Measurements from ENCODE around the gene CFAP65. TPM values are rescaled to one million over a fixed set of nuclear protein-coding genes. Genes with fewer than 3 reads are reported as not detected.

Gene CFAP65
- total and polyA plus RNA-seq, 12 donors, result not detected

- no peak for TF ChIP-seq CTCF (IDR thresholded peaks at IDR 0.05)
- 6% methylated on average over 42 of the region's 42 CpGs for WGBS, 2 donors
- no peaks in the 10 kb centered on the region for H3K9me3 ChIP-seq
- peaks cover 39 to 99% (median 94%) of the 10 kb centered on the region in 7 donors for H3K27me3 ChIP-seq
- H3K27ac ChIP-seq, result no peak overlapping the region
- H3K36me3 ChIP-seq, result no peaks in the 10 kb centered on the region
- DNase-seq (peak; percentile 33 to 62), ATAC-seq (peak; percentile 41 to 88 (median 62))
- peaks cover 27 to 40% (median 37%) of the 10 kb centered on the region in 9 donors for H3K4me1 ChIP-seq
- peak overlapping the region in 5 of 10 donors; percentile 6 to 33 (median 10) for H3K4me3 ChIP-seq
- intact Hi-C loops (cut with DNase I), result loop anchor here (1.0 to 10.0 kb wide), 12 partner anchors 56 to 246 kb away; partner anchors contain the start of gene PTPRN (in 1 of the 10)
Measured at GRCh38 chr2:219058541-219059374, 17.4 kb upstream of the CFAP65 start.

DNA sequence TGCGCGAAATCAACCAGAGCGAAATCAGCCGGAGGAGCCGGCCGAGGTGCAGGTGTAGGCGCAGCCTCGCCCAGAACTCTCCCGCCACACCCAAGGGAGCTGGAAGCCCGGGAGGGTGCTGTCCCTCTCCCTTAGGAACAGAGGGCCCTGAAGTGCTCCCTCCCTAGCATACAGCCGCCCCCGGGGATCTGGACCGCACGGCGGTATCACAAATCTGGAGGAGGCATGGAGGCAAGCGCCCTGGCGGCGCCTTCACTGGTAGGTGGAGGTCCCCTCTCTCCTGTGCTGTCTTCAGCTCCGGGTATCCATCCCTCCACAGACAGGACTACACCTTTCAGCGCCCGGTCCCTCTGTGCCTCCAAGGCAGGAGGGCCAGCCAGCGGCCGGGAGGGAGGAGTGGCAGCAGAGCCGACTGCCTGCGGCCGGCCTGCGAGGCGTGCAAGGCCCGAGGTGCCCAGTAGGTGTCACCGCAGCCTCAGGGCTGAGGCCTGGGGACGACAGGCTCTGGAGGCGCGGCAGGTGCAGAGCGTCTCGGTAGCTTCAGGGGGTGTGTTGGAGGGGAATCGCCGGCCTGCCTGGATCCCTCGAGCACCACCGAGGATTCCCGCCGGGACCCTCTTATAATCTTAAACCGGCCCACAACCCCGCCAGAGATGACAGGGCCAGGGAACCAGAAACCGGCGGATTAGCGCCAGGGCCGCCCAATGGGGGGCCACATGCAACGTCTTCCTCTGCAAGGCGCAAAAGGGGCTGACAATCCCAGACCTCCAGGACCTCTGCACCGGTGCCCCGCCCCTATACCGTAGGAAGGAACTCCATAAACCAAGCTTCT, 16.6 kb upstream of the CFAP65 start:
- intact Hi-C loops (cut with DNase I), result loop anchor here (1.0 to 10.0 kb wide), 11 partner anchors 57 to 247 kb away; partner anchors contain the start of gene PTPRN (in 1 of the 10)
- ATAC-seq (peak; percentile 91 to 97 (median 94)), DNase-seq (peak; percentile 63 to 80)
- Histone ChIP-seq H3K36me3 (no peaks in the 10 kb centered on the region), H3K27me3 (peaks cover 39 to 99% (median 88%) of the 10 kb centered on the region in 7 donors), H3K27ac (no peak overlapping the region), H3K4me1 (peaks cover 27 to 40% (median 37%) of the 10 kb centered on the region in 9 donors), H3K4me3 (peak overlapping the region in 4 of 10 donors; percentile 4 to 21 (median 18)), H3K9me3 (no peaks in the 10 kb centered on the region)
- peak; percentile 88 to 97 (median 96) for TF ChIP-seq CTCF (IDR thresholded peaks at IDR 0.05)
- 2 to 3% methylated on average over 52 of the region's 52 CpGs for WGBS, 2 donors

DNA sequence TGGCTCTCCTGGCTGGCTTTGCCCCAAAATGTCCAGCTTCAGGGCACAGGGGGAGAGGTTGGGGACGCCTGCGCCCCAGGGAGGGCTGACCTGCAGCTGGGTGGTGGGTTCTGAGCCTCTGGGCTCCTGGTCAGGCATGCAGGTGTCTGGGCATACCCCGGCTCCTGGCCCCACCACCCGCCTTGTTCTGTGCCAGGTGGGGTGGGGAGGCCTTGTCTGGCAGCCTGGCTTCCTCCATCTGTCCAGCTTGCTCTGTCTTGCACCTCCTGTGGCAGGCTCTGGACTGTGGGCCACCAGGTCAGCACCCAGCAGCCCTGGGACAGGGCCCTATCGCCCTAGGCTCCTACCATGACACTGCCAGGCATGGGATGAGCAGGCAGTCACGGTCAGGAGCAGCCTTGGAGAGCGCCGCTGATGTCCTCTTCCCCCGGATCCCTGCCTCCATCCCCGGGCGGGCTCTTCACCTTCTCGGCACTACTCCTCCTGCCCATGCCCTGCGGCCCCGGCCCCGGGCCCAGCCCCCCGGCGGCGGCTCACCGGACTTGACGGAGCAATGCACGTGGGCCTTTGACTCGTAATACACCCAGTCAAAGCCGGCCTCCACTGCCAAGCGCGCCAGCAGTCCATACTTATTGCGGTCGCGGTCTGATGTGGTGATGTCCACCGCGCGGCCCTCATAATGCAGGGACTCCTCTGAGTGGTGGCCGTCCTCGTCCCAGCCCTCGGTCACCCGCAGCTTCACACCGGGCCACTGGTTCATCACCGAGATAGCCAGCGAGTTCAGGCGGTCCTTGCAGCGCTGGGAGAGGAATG, 15.8 kb upstream of the CFAP65 start:
- H3K4me3 ChIP-seq, result peak overlapping the region in 1 of 10 donors; percentile 21
- H3K9me3 ChIP-seq, result no peaks in the 10 kb centered on the region
- DNase-seq (no peak), ATAC-seq (no peak)
- H3K27me3 ChIP-seq, result peaks cover 39 to 96% (median 83%) of the 10 kb centered on the region in 7 donors
- H3K4me1 ChIP-seq, result peaks cover 27 to 40% (median 37%) of the 10 kb centered on the region in 9 donors
- no peaks in the 10 kb centered on the region for H3K36me3 ChIP-seq
- WGBS, 2 donors, result 12 to 14% methylated on average over 40 of the region's 40 CpGs
- no peak for TF ChIP-seq CTCF (IDR thresholded peaks at IDR 0.05)
- intact Hi-C loops (cut with DNase I), result loop anchor here in 8 of 10 donors (5.0 to 10.0 kb wide), 7 partner anchors 58 to 248 kb away; partner anchors contain the start of gene PTPRN (in 1 of the 8)
- H3K27ac ChIP-seq, result no peak overlapping the region
